SK-N-SH (cell line): ENCODE data around the gene STK32C.

Experiments
- POLR2AphosphoS5 ChIP-seq: IDR thresholded peaks from 2 replicates; pipeline ENCODE4 v1.6.1; 2012; ENCODE audit warnings: low read depth, low read length
- TF ChIP-seq, protein P1 (sequence below): fragments of 200-600 bp; sonication (generic); IDR thresholded peaks from 2 replicates; pipeline ENCODE4 v1.6.1; 2017; ENCODE audit warnings: antibody characterized with exemption, mild to moderate bottlenecking, moderate library complexity

DNA sequence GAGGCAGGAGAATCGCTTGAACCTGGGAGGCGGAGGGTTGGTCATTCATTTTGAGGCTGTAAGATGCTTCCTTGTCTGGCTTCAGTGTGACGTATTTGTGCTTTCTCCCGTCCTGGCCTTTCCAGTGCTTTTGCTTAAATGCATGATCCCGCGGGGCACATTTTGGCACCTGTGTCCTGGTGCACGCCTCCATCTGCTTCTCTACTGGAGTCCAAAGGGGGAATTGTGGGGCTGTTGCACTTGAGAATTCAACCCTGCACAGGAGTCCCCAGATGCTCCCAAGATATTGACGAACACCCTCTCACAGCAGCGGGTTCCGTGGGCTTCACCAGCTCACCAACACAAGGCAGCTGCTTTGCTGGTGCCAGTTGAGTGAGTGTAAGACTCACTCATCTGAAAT lies 14.0 kb upstream of the STK32C start:
- TF ChIP-seq, protein P1, sequence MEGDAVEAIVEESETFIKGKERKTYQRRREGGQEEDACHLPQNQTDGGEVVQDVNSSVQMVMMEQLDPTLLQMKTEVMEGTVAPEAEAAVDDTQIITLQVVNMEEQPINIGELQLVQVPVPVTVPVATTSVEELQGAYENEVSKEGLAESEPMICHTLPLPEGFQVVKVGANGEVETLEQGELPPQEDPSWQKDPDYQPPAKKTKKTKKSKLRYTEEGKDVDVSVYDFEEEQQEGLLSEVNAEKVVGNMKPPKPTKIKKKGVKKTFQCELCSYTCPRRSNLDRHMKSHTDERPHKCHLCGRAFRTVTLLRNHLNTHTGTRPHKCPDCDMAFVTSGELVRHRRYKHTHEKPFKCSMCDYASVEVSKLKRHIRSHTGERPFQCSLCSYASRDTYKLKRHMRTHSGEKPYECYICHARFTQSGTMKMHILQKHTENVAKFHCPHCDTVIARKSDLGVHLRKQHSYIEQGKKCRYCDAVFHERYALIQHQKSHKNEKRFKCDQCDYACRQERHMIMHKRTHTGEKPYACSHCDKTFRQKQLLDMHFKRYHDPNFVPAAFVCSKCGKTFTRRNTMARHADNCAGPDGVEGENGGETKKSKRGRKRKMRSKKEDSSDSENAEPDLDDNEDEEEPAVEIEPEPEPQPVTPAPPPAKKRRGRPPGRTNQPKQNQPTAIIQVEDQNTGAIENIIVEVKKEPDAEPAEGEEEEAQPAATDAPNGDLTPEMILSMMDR, result no peak
- TF ChIP-seq POLR2AphosphoS5, result no peak
